ENCODE measurements around the gene C1orf159. TPM values are rescaled to one million over a fixed set of nuclear protein-coding genes. Genes with fewer than 3 reads are reported as not detected.
A peak's percentile ranks its signal among the peaks of the same experiment; 100 is the strongest.

C1orf159 gene
- total and polyA plus RNA-seq, 2 of the 8 experiments (the other 6 are each of a cell fraction or from before 2014, with no cell fraction given), result 10.0 to 10.9 TPM

DNA sequence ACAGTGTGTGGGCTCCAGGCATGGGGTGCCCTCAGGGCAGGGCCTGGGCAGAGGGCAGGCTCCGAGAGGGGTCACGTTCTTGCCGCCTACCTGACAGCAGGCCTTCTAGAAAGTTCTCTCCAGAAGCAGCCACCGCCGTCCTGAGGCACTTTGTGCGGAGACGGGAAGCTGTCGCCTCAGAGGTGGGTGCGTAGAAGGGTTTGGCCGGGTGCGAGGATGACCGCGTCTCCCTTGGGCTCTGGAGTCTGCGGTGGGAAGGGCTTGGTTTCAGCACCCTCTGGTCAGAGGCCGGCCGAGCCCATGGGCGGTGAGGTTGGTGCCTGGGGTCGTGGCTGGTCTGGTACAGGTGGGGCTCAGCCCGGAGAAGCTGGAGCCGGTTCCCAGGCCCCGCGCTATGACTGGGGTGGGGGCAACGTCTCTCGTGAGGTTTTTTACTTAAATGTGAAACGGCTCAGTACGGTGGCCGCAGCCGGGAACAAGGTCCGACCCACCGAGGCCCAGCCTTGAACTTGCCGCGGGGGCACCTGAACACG lies 47.7 kb upstream of the C1orf159 start:
- FAIRE-seq (no peak), DNase-seq (ENCODE audit: low read depth in 1 of 2, low spot score in 2 of 2) (no peak)
- H4K20me1 ChIP-seq (replicated peaks in 1 of 2; ENCODE audit: control insufficient read depth in 1 of 2, insufficient read depth in 2 of 2, low read length in 2 of 2), result no peaks in the 10 kb centered on the region
- 93% methylated on average over 31 of the region's 33 CpGs; no CpG with 5 or more reads in 1 of the 2 experiments for WGBS, 2 experiments (ENCODE audit: extremely low coverage in 1 of 2, insufficient coverage in 1 of 2, insufficient read length in 1 of 2, insufficient replicate concordance in 2 of 2, low coverage in 1 of 2, low lambda C conversion rate in 2 of 2, missing lambda C conversion rate in 1 of 2)
- peaks cover 8% of the 10 kb centered on the region; the same call in 1 of the 2 replicates for H3K23me2 ChIP-seq (ENCODE audit: low read depth, low read length)
- peaks cover 0 to 34% (median 22%) of the 10 kb centered on the region in 4 experiments; a peak in 6 of 7 replicates for H3K4me1 ChIP-seq (replicated peaks in 1 of 4; ENCODE audit: control insufficient read depth in 3 of 4, insufficient read depth in 4 of 4, low read length in 3 of 4)
- no peak overlapping the region for H3K14ac ChIP-seq (ENCODE audit: insufficient read length)
- no peaks in the 10 kb centered on the region for H3K36me3 ChIP-seq (ENCODE audit: control insufficient read depth in 2 of 4, insufficient read depth in 4 of 4, low read length in 3 of 4)
- H3K4me2 ChIP-seq (ENCODE audit: insufficient read depth in 1 of 2, low read depth in 2 of 2, low read length in 2 of 2), result peak overlapping the region in 1 of 2 experiments; percentile 23; a peak in 1 of 4 replicates
- peak overlapping the region; percentile 87; the same call in 1 of the 2 replicates for H2BK12ac ChIP-seq (ENCODE audit: low read depth, low read length)
- no peak overlapping the region for H3K9ac ChIP-seq (replicated peaks in 1 of 4; ENCODE audit: extremely low read depth in 1 of 4, low read depth in 3 of 4, low read length in 3 of 4)
- no peak overlapping the region for H3K4ac ChIP-seq (replicated peaks; ENCODE audit: insufficient read length, low read depth, low read length)
- peak overlapping the region; percentile 99 for H4K91ac ChIP-seq (replicated peaks; ENCODE audit: insufficient read length, low read length)
- ChIA-PET CTCF (ENCODE audit: partially characterized antibody) (interaction anchor here (1.1 kb wide), 1 partner anchor 43 kb away, joined by 3 read pairs; no protein-coding TSS in a partner anchor), POLR2A (ENCODE audit: partially characterized antibody) (interaction anchor here (3.8 kb wide), 1 partner anchor 11 kb away, joined by 15 read pairs; the partner anchor contains the start of gene TTLL10)
- H2AFZ ChIP-seq (ENCODE audit: low read length), result no peak overlapping the region
- TF ChIP-seq SIN3A (conservative IDR thresholded peaks at IDR 0.05 in 1 of 2, IDR thresholded peaks at IDR 0.05 in 1 of 2; ENCODE audit: low read depth in 1 of 2, low read length in 2 of 2), result no peak
- TF ChIP-seq CHD1 (IDR thresholded peaks at IDR 0.05; ENCODE audit: low read depth, low read length), result no peak
- no peak for TF ChIP-seq CTBP2 (IDR thresholded peaks at IDR 0.05; ENCODE audit: borderline replicate concordance, insufficient read depth, insufficient read length, low read length)
- TF ChIP-seq SUZ12 (IDR thresholded peaks at IDR 0.05; ENCODE audit: low read length), result no peak
- TF ChIP-seq CHD2 (IDR thresholded peaks at IDR 0.05; ENCODE audit: low read length), result no peak
- TF ChIP-seq CBX8 (IDR thresholded peaks at IDR 0.05; ENCODE audit: borderline replicate concordance, low read depth, low read length), result no peak
- TF ChIP-seq JUND (IDR thresholded peaks at IDR 0.05; ENCODE audit: low read length), result no peak
- H3K23ac ChIP-seq (ENCODE audit: insufficient read length), result no peak overlapping the region
- H2BK20ac ChIP-seq (ENCODE audit: low read length), result peak overlapping the region; percentile 15; the same call in 1 of the 2 replicates
- 0 out of 2 replicates have a peak overlapping the region, but pooled peaks have one; percentile 28 for H4K8ac ChIP-seq (ENCODE audit: extremely low read depth, insufficient read depth, low read length)
- H3K79me2 ChIP-seq (ENCODE audit: control insufficient read depth in 1 of 2, insufficient read depth in 2 of 2, low read length in 2 of 2), result no peaks in the 10 kb centered on the region; a peak in 2 of 4 replicates
- no peaks in the 10 kb centered on the region for H3K27me3 ChIP-seq (replicated peaks in 1 of 4; ENCODE audit: control insufficient read depth in 3 of 4, extremely low read depth in 1 of 4, insufficient read depth in 3 of 4, low read length in 3 of 4)
- peak overlapping the region; percentile 60; the same call in 1 of the 2 replicates for H2BK5ac ChIP-seq (ENCODE audit: low read depth, low read length)
- no peak overlapping the region for H3K56ac ChIP-seq (replicated peaks; ENCODE audit: insufficient read length, low read depth, low read length)
- H2BK15ac ChIP-seq (ENCODE audit: low read length), result peak overlapping the region; percentile 90; the same call in 1 of the 2 replicates
- H3K27ac ChIP-seq (ENCODE audit: low read depth, low read length), result no peak overlapping the region
- no peaks in the 10 kb centered on the region; the same call in 1 of the 2 replicates for H3K79me1 ChIP-seq (ENCODE audit: low read depth, low read length)
- H3K4me3 ChIP-seq (ENCODE audit: extremely low read depth in 1 of 4, insufficient read depth in 2 of 4, low read depth in 3 of 4, low read length in 4 of 4), result peak overlapping the region in 1 of 4 experiments; percentile 43; a peak in 2 of 8 replicates
- H3K9me3 ChIP-seq (ENCODE audit: insufficient read depth in 2 of 2, low read depth in 1 of 2, low read length in 1 of 2), result no peaks in the 10 kb centered on the region
- H3K18ac ChIP-seq (ENCODE audit: extremely low read depth, low read length), result peak overlapping the region; percentile 83; the same call in 1 of the 2 replicates
- no peak overlapping the region for H2BK120ac ChIP-seq (replicated peaks; ENCODE audit: low read depth, low read length)
- peak overlapping the region; percentile 78; the same call in 1 of the 2 replicates for H2AK5ac ChIP-seq (ENCODE audit: low read depth, low read length)
- no peak overlapping the region for H4K5ac ChIP-seq (ENCODE audit: insufficient read length, low read depth, low read length)

All from H1 (cell line).